Astrocyte (in vitro differentiated cells and primary cell): Measurements from ENCODE around the gene RPLP2. TPM values are rescaled to one million over a fixed set of nuclear protein-coding genes. Genes with fewer than 3 reads are reported as not detected.

Experiments
- DNase-seq: peaks from one replicate; pipeline ENCODE4 v3.0.0-alpha.2; 2010; ENCODE audit warnings: low read depth
- FAIRE-seq: peaks from 2 replicates; lab custom pipeline; 2011; peaks lifted over from hg19 to GRCh38; lab: Jason Lieb, UNC
- H2AFZ ChIP-seq: 2 replicates; pipeline ENCODE4 v1.6.0; 2012; ENCODE audit warnings: low read depth, low read length, inconsistent platforms
- H3K27ac ChIP-seq: 2 replicates; pipeline ENCODE4 v1.5.1; 2011; ENCODE audit warnings: low read depth, low read length, inconsistent platforms
- H3K27me3 ChIP-seq: 2 replicates; pipeline ENCODE4 v1.6.0; 2011; ENCODE audit warnings: low read length, inconsistent platforms; ENCODE audit not compliant: insufficient read depth
- H3K36me3 ChIP-seq: 2 replicates; pipeline ENCODE4 v1.5.1; 2011; ENCODE audit warnings: low read length, inconsistent platforms; ENCODE audit not compliant: insufficient read depth
- H3K4me1 ChIP-seq: 2 replicates; pipeline ENCODE4 v1.5.1; 2011; ENCODE audit warnings: low read length, inconsistent platforms; ENCODE audit not compliant: insufficient read depth
- H3K4me2 ChIP-seq: 2 replicates; pipeline ENCODE4 v1.6.0; 2012; ENCODE audit warnings: low read length, inconsistent platforms
- H3K4me3 ChIP-seq: 2 replicates; pipeline ENCODE4 v1.5.1; 2011; ENCODE audit warnings: low read depth, mild to moderate bottlenecking, low read length, inconsistent platforms; ENCODE audit not compliant: insufficient read depth
- H3K79me2 ChIP-seq: 2 replicates; pipeline ENCODE4 v1.6.0; 2012; ENCODE audit warnings: mild to moderate bottlenecking, low read length, inconsistent platforms; ENCODE audit not compliant: insufficient read depth
- H3K9ac ChIP-seq: 2 replicates; pipeline ENCODE4 v1.6.0; 2012; ENCODE audit warnings: mild to moderate bottlenecking, low read length, inconsistent platforms
- H3K9me3 ChIP-seq: 2 replicates; pipeline ENCODE4 v1.5.1; 2012; ENCODE audit warnings: low read depth, mild to moderate bottlenecking, low read length, inconsistent platforms; ENCODE audit not compliant: insufficient read depth
- H4K20me1 ChIP-seq: 2 replicates; pipeline ENCODE4 v1.6.0; 2012; ENCODE audit warnings: low read length, inconsistent platforms; ENCODE audit not compliant: insufficient read depth
- H3K27ac Mint-ChIP-seq: one replicate; pipeline ENCODE4 v1.8.0; 2021; ENCODE audit warnings: mild to moderate bottlenecking, mixed read lengths; ENCODE audit not compliant: unreplicated experiment
- H3K27me3 Mint-ChIP-seq: one replicate; pipeline ENCODE4 v1.8.0; 2021; ENCODE audit warnings: low read depth, mixed read lengths; ENCODE audit not compliant: unreplicated experiment
- H3K36me3 Mint-ChIP-seq: one replicate; pipeline ENCODE4 v1.8.0; 2021; ENCODE audit warnings: low read depth, mixed read lengths; ENCODE audit not compliant: unreplicated experiment
- H3K4me1 Mint-ChIP-seq: one replicate; pipeline ENCODE4 v1.8.0; 2021; ENCODE audit warnings: low read depth, mixed read lengths; ENCODE audit not compliant: unreplicated experiment
- H3K4me3 Mint-ChIP-seq: one replicate; pipeline ENCODE4 v1.8.0; 2021; ENCODE audit warnings: mild to moderate bottlenecking, moderate library complexity, mixed read lengths; ENCODE audit not compliant: unreplicated experiment
- H3K9me3 Mint-ChIP-seq: one replicate; pipeline ENCODE4 v1.8.0; 2021; ENCODE audit warnings: mild to moderate bottlenecking, mixed read lengths; ENCODE audit not compliant: unreplicated experiment
- EZH2 ChIP-seq: IDR thresholded peaks from 2 replicates; pipeline ENCODE4 v1.6.1; 2012; ENCODE audit warnings: mild to moderate bottlenecking, low read length, inconsistent platforms; ENCODE audit not compliant: insufficient read depth
- total RNA-seq: library from RNA; stranded (reverse); gene quantifications from 2 replicates; pipeline ENCODE4 v1.2.1, GENCODE V29; 2021
- TF ChIP-seq, protein P1 (sequence below): IDR thresholded peaks from 2 replicates; pipeline ENCODE4 v1.5.1; 2011; ENCODE audit warnings: low read depth, mild to moderate bottlenecking, inconsistent platforms, low read length, moderate library complexity; ENCODE audit not compliant: insufficient read depth

Gene RPLP2
- total RNA-seq, 1 donor from 2014 or later = 1,666 TPM

GRCh38 chr11:769887-770641 is 39.7 kb upstream of the RPLP2 start:
- H3K4me2 ChIP-seq = no peak overlapping the region
- TF ChIP-seq, protein P1, sequence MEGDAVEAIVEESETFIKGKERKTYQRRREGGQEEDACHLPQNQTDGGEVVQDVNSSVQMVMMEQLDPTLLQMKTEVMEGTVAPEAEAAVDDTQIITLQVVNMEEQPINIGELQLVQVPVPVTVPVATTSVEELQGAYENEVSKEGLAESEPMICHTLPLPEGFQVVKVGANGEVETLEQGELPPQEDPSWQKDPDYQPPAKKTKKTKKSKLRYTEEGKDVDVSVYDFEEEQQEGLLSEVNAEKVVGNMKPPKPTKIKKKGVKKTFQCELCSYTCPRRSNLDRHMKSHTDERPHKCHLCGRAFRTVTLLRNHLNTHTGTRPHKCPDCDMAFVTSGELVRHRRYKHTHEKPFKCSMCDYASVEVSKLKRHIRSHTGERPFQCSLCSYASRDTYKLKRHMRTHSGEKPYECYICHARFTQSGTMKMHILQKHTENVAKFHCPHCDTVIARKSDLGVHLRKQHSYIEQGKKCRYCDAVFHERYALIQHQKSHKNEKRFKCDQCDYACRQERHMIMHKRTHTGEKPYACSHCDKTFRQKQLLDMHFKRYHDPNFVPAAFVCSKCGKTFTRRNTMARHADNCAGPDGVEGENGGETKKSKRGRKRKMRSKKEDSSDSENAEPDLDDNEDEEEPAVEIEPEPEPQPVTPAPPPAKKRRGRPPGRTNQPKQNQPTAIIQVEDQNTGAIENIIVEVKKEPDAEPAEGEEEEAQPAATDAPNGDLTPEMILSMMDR = no peak
- no peak for TF ChIP-seq EZH2
- H3K27me3 Mint-ChIP-seq = no peaks in the 10 kb centered on the region
- no peaks in the 10 kb centered on the region for H3K27me3 ChIP-seq
- no peak overlapping the region for H3K27ac ChIP-seq
- no peak overlapping the region for H3K4me3 Mint-ChIP-seq
- H3K9me3 Mint-ChIP-seq = no peaks in the 10 kb centered on the region
- peaks cover 4% of the 10 kb centered on the region for H3K4me1 ChIP-seq
- H3K79me2 ChIP-seq = peaks cover 49% of the 10 kb centered on the region
- H3K4me3 ChIP-seq = no peak overlapping the region
- no peak overlapping the region for H2AFZ ChIP-seq
- DNase-seq (no peak), FAIRE-seq (no peak)
- H3K36me3 Mint-ChIP-seq = peaks cover 4% of the 10 kb centered on the region
- H3K9ac ChIP-seq = no peak overlapping the region
- peaks cover 76% of the 10 kb centered on the region for H4K20me1 ChIP-seq
- peaks cover 5% of the 10 kb centered on the region for H3K4me1 Mint-ChIP-seq
- no peak overlapping the region for H3K27ac Mint-ChIP-seq
- H3K9me3 ChIP-seq = no peaks in the 10 kb centered on the region
- peaks cover 3% of the 10 kb centered on the region for H3K36me3 ChIP-seq

DNA sequence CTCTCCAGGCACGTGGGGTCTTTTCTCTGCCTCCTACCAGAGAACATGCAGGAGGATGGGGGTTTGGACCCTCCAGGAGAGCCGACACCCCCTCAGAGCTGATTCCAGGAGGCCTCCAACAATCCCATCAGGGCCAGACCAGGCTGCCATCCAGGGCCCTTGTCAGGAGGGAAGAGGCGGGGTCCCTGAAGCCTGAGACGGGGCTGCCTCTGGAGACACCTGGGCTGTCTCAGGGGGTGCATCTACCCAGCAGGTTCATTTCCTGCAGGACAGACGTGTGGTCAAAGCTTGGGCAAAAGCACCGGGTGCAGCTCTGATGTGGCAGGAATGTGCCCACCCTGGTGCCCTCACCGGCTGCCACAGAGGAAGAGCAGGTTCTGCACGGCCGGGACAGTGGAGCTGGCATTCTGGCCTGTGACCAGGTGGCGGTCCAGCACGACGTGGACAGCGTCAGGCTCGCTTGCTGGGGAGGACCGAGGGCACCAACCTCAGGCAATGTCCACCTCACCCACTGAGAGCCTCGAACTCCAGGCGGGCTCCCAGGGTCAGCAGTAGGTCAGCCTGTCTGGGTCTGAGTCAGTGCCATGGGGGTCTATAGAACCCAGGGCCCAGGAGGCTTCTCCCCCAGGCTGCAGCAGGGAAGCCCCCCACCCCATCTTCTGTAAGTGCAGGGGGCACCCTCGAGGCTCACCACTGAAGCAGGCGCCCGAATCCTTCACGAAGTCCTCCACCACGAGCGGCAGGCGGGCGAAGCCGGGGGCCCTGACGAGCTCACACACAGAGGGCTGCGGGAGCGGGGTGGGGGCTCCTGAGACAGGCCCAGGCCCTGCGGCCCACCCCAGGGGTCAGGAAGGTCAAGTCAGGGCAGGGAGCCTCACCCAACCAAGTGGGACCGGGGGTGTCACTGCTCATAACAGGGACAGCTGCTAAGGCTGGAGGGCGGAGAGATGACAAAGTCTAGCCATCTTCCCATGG is 38.8 kb upstream of the RPLP2 start:
- no peak overlapping the region for H3K4me3 ChIP-seq
- peaks cover 12% of the 10 kb centered on the region for H3K4me1 ChIP-seq
- no peaks in the 10 kb centered on the region for H3K27me3 Mint-ChIP-seq
- H3K9me3 ChIP-seq = no peaks in the 10 kb centered on the region
- DNase-seq = no peak
- H4K20me1 ChIP-seq = peaks cover 74% of the 10 kb centered on the region
- peaks cover 58% of the 10 kb centered on the region for H3K79me2 ChIP-seq
- no peaks in the 10 kb centered on the region for H3K27me3 ChIP-seq
- FAIRE-seq = no peak
- H3K4me1 Mint-ChIP-seq = peaks cover 9% of the 10 kb centered on the region
- H2AFZ ChIP-seq = no peak overlapping the region
- H3K9me3 Mint-ChIP-seq = no peaks in the 10 kb centered on the region
- no peak overlapping the region for H3K27ac Mint-ChIP-seq
- TF ChIP-seq, protein P1 = no peak
- TF ChIP-seq EZH2 = no peak
- H3K4me3 Mint-ChIP-seq = no peak overlapping the region
- peaks cover 4% of the 10 kb centered on the region for H3K36me3 Mint-ChIP-seq
- H3K4me2 ChIP-seq = no peak overlapping the region
- H3K36me3 ChIP-seq = peaks cover 3% of the 10 kb centered on the region
- H3K27ac ChIP-seq = no peak overlapping the region
- H3K9ac ChIP-seq = no peak overlapping the region
